NCI-H82 treated with DMSO at 0.1 percent for 48 hours (cell line): ENCODE measurements around the gene ZNF497.
"Not testable (repeated sequence)": the region's sequence is repeated elsewhere in the genome, so short reads cannot be mapped to it uniquely, and the experiment has no call there.

ENCODE experiments used
- DNase-seq: peaks from one replicate; lab custom pipeline; 2025; ENCODE audit not compliant: unreplicated experiment; lab: John Stamatoyannopoulos, UW

ZNF497 gene

GRCh38 chr19:58350001-58350861 is 12.3 kb downstream of the ZNF497 start:
- DNase-seq: no peak

- DNase-seq: no peak
Observed at GRCh38 chr19:58349590-58349989, 13.0 kb downstream of the ZNF497 start.

GRCh38 chr19:58348080-58348479 is 14.5 kb downstream of the ZNF497 start:
- DNase-seq: not testable (repeated sequence)

- DNase-seq: peak; percentile 51
Observed at GRCh38 chr19:58346961-58347929, 15.3 kb downstream of the ZNF497 start.

GRCh38 chr19:58345558-58345957 is 17.0 kb downstream of the ZNF497 start:
- DNase-seq: no peak

GRCh38 chr19:58338825-58339558 is 23.6 kb downstream of the ZNF497 start:
- DNase-seq: no peak

GRCh38 chr19:58338336-58338735 is 24.2 kb downstream of the ZNF497 start:
- DNase-seq: no peak

GRCh38 chr19:58336820-58337219 is 25.7 kb downstream of the ZNF497 start:
- DNase-seq: no peak

- no peak for DNase-seq
Observed at GRCh38 chr19:58336216-58336615, 26.3 kb downstream of the ZNF497 start.

GRCh38 chr19:58335630-58336029 is 26.9 kb downstream of the ZNF497 start:
- no peak for DNase-seq

- DNase-seq: no peak
Observed at GRCh38 chr19:58334691-58335249, 27.8 kb downstream of the ZNF497 start.

GRCh38 chr19:58332697-58333096 is 29.9 kb downstream of the ZNF497 start:
- no peak for DNase-seq

GRCh38 chr19:58330458-58330857 is 32.1 kb downstream of the ZNF497 start:
- DNase-seq: no peak

- no peak for DNase-seq
Observed at GRCh38 chr19:58328999-58329398, 33.6 kb downstream of the ZNF497 start.

GRCh38 chr19:58326914-58327726 is 35.4 kb downstream of the ZNF497 start, which contains the start of gene ZSCAN22:
Gene ZSCAN22, plus strand, starts transcription at chr19:58326994. Its CDS starts 7,809 bp downstream, at chr19:58334803.
- DNase-seq: peak; percentile 87

- no peak for DNase-seq
Observed at GRCh38 chr19:58326501-58326913, 36.0 kb downstream of the ZNF497 start.

GRCh38 chr19:58325311-58326022 is 37.1 kb downstream of the ZNF497 start:
- no peak for DNase-seq

GRCh38 chr19:58319241-58319640 is 43.3 kb downstream of the ZNF497 start:
- DNase-seq: no peak

- no peak for DNase-seq
Observed at GRCh38 chr19:58318297-58318696, 44.3 kb downstream of the ZNF497 start.
